T-cell (primary cell): Measurements from ENCODE around the gene SSBP2. TPM values are rescaled to one million over a fixed set of nuclear protein-coding genes. Genes with fewer than 3 reads are reported as not detected.

ENCODE experiments used
- ATAC-seq, 4 experiments: fragments of 200-7000 bp in 3 of 4; fragments of 150-1000 bp in 1 of 4; cut with Tn5 transposase; replicated peaks in 1 of 4; 1 replicate in 3 of 4; 2 replicates in 1 of 4; pipeline ENCODE4 v1.10.0; 2021; ENCODE audit warnings: moderate library complexity in 3 of 4, mild to moderate bottlenecking in 2 of 4, moderate number of reproducible peaks in 1 of 4
- CTCF ChIA-PET, 2 donors: fragments of 300-600 bp; sonication (Branson Sonifier 250); formaldehyde crosslinking; loops; one replicate each; lab custom pipeline; 2022; ENCODE audit warnings: antibody characterized with exemption in 2 of 2; lab: Charles Lee
- POLR2A ChIA-PET, 2 donors: fragments of 300-600 bp; sonication (Branson Sonifier 250); formaldehyde crosslinking; loops; one replicate each; lab custom pipeline; 2022; ENCODE audit warnings: antibody characterized with exemption in 2 of 2; lab: Charles Lee
- DNase-seq, 35 experiments: peaks; one replicate each; pipeline versions ENCODE4 v3.0.0 to v3.0.0-alpha.2; 2013 to 2023
- H3K27ac ChIP-seq: one replicate; pipeline ENCODE4 v1.5.1; 2013; ENCODE audit warnings: low read length
- H3K27me3 ChIP-seq, 2 experiments: replicated peaks in 1 of 2; 1 replicate in 1 of 2; 2 replicates in 1 of 2; pipeline versions ENCODE4 v1.6.1 to v1.7.0; 2013; ENCODE audit warnings: low read length in 1 of 2, mixed read lengths in 1 of 2; ENCODE audit not compliant: control insufficient read depth in 2 of 2, insufficient read depth in 2 of 2; ENCODE audit errors: extremely low read depth in 1 of 2
- H3K36me3 ChIP-seq, 2 donors: 1 replicate in 1 of 2; 2 replicates in 1 of 2; pipeline versions ENCODE4 v1.6.1 to v1.7.0; 2013; ENCODE audit warnings: low read length in 1 of 2; ENCODE audit not compliant: control insufficient read depth in 2 of 2, insufficient read depth in 1 of 2; ENCODE audit errors: extremely low read depth in 1 of 2
- H3K4me1 ChIP-seq, 2 experiments: 1 replicate in 1 of 2; 2 replicates in 1 of 2; pipeline versions ENCODE4 v1.6.1 to v1.7.0; 2013; ENCODE audit warnings: low read length in 2 of 2, mixed read lengths in 1 of 2; ENCODE audit not compliant: insufficient read depth in 2 of 2, control insufficient read depth in 1 of 2; ENCODE audit errors: extremely low read depth in 1 of 2
- H3K4me3 ChIP-seq, 2 donors: 1 replicate in 1 of 2; 2 replicates in 1 of 2; pipeline versions ENCODE4 v1.5.1 to v1.7.0; 2013; ENCODE audit warnings: mild to moderate bottlenecking in 2 of 2, low read length in 1 of 2, moderate library complexity in 1 of 2; ENCODE audit not compliant: control insufficient read depth in 1 of 2; ENCODE audit errors: extremely low read depth in 1 of 2
- H3K9me3 ChIP-seq: 2 replicates; pipeline ENCODE4 v1.7.0; 2013
- H3K27ac Mint-ChIP-seq, 2 donors: one replicate each; pipeline ENCODE4 v1.8.0; 2020 to 2021; ENCODE audit warnings: mild to moderate bottlenecking in 2 of 2, mixed read lengths in 2 of 2
- H3K27me3 Mint-ChIP-seq, 2 donors: one replicate each; pipeline ENCODE4 v1.8.0; 2021 to 2022; ENCODE audit warnings: mixed read lengths in 2 of 2
- H3K36me3 Mint-ChIP-seq: one replicate; pipeline ENCODE4 v1.8.0; 2021; ENCODE audit warnings: mixed read lengths
- H3K4me1 Mint-ChIP-seq, 3 donors: one replicate each; pipeline ENCODE4 v1.8.0; 2020 to 2022; ENCODE audit warnings: mixed read lengths in 3 of 3, mild to moderate bottlenecking in 1 of 3
- H3K4me3 Mint-ChIP-seq, 3 donors: one replicate each; pipeline ENCODE4 v1.8.0; 2020 to 2022; ENCODE audit warnings: mild to moderate bottlenecking in 3 of 3, mixed read lengths in 3 of 3, moderate library complexity in 3 of 3
- H3K9me3 Mint-ChIP-seq, 3 donors: one replicate each; pipeline ENCODE4 v1.8.0; 2020 to 2022; ENCODE audit warnings: mixed read lengths in 3 of 3
- WGBS: methylation state at CpG from one replicate; pipeline ENCODE4 v1.1.5; 2013; ENCODE audit warnings: missing lambda C conversion rate; ENCODE audit not compliant: insufficient coverage; 5-methylcytosine and 5-hydroxymethylcytosine counted together
- total RNA-seq, 35 experiments: library from RNA in 6 of 35; stranded (reverse) in 6 of 35; fragments of 120-200 nt in 1 of 35; gene quantifications; one replicate each; pipeline versions ENCODE4 v1.2.1 to v1.2.4 and lab custom pipeline; 2013 to 2026

Gene SSBP2
- total RNA-seq, 5 donors from 2014 or later (not counting 1 experiment from before 2014, with no cell fraction given) = 31.1 to 44.9 (median 35.8) TPM

GRCh38 chr5:81370912-81371311 is 380.0 kb downstream of the SSBP2 start:
- Histone ChIP-seq H3K27ac (no peak overlapping the region), H3K36me3 (no peaks in the 10 kb centered on the region), H3K4me3 (no peak overlapping the region), H3K4me1 (no peaks in the 10 kb centered on the region), H3K27me3 (peaks cover 0 to 13% of the 10 kb centered on the region in 2 experiments), H3K9me3 (no peaks in the 10 kb centered on the region)
- no peaks in the 10 kb centered on the region for H3K9me3 Mint-ChIP-seq
- CTCF ChIA-PET = no interaction called here
- H3K36me3 Mint-ChIP-seq = no peaks in the 10 kb centered on the region
- H3K4me1 Mint-ChIP-seq = no peaks in the 10 kb centered on the region
- no peak overlapping the region for H3K4me3 Mint-ChIP-seq
- no peak for ATAC-seq
- no peak for DNase-seq
- peaks cover 6 to 16% of the 10 kb centered on the region in 2 donors for H3K27me3 Mint-ChIP-seq
- no peak overlapping the region for H3K27ac Mint-ChIP-seq
- POLR2A ChIA-PET = no interaction called here

- no peaks in the 10 kb centered on the region for H3K27me3 ChIP-seq
- H3K36me3 Mint-ChIP-seq = no peaks in the 10 kb centered on the region
- POLR2A ChIA-PET = no interaction called here
- WGBS = 100% methylated on average over 4 of the region's 5 CpGs
- DNase-seq (no peak), ATAC-seq (no peak)
- no peaks in the 10 kb centered on the region for H3K36me3 ChIP-seq
- H3K27ac Mint-ChIP-seq = no peak overlapping the region
- no peaks in the 10 kb centered on the region for H3K9me3 Mint-ChIP-seq
- H3K27ac ChIP-seq = no peak overlapping the region
- no peak overlapping the region for H3K4me3 Mint-ChIP-seq
- no peaks in the 10 kb centered on the region for H3K9me3 ChIP-seq
- CTCF ChIA-PET = no interaction called here
- H3K4me3 ChIP-seq = no peak overlapping the region
- H3K4me1 Mint-ChIP-seq = no peaks in the 10 kb centered on the region
- no peaks in the 10 kb centered on the region for H3K27me3 Mint-ChIP-seq
- no peaks in the 10 kb centered on the region for H3K4me1 ChIP-seq
These were observed 385.4 kb downstream of the SSBP2 start for GRCh38 chr5:81365541-81365940.

GRCh38 chr5:81363093-81363871 is 387.6 kb downstream of the SSBP2 start:
- Mint-ChIP-seq H3K4me1 (no peaks in the 10 kb centered on the region), H3K9me3 (no peaks in the 10 kb centered on the region), H3K27me3 (peaks cover 0 to 5% of the 10 kb centered on the region in 2 donors), H3K36me3 (no peaks in the 10 kb centered on the region), H3K27ac (no peak overlapping the region), H3K4me3 (no peak overlapping the region)
- no peak for DNase-seq
- ATAC-seq = no peak
- Histone ChIP-seq H3K27ac (no peak overlapping the region), H3K9me3 (no peaks in the 10 kb centered on the region), H3K4me3 (no peak overlapping the region), H3K4me1 (no peaks in the 10 kb centered on the region), H3K36me3 (no peaks in the 10 kb centered on the region), H3K27me3 (peaks cover 0 to 6% of the 10 kb centered on the region in 2 experiments)
- CTCF ChIA-PET = no interaction called here
- WGBS = 83% methylated on average over 2 of the region's 4 CpGs
- POLR2A ChIA-PET = interaction anchor here in 1 of 2 donors (0.6 kb wide), 1 partner anchor 433 kb away, joined by 5 read pairs; no protein-coding TSS in a partner anchor

Other genes with a start within 250 kb of the SSBP2 start
- 1 to 10 TPM; 3.9 to 7.8 (median 6.6) TPM for gene ATG10, start 220.9 kb upstream of the SSBP2 start, total RNA-seq